ENCODE data around the gene MKKS. TPM values are rescaled to one million over a fixed set of nuclear protein-coding genes. Genes with fewer than 3 reads are reported as not detected.
A peak's percentile ranks its signal among the peaks of the same experiment; 100 is the strongest.

The MKKS gene
- polyA plus RNA-seq, 6 donors from 2014 or later, result 8.9 to 27.3 (median 19.7) TPM

GRCh38 chr20:10467681-10468339, 33.8 kb upstream of the MKKS start:
- Mint-ChIP-seq H3K27me3 (no peaks in the 10 kb centered on the region), H3K4me1 (peaks cover 0 to 10% (median 6%) of the 10 kb centered on the region in 3 donors), H3K9me3 (peaks cover 0 to 1% (median 0%) of the 10 kb centered on the region in 7 donors), H3K36me3 (peaks cover 12 to 13% of the 10 kb centered on the region in 2 donors), H3K4me3 (no peak overlapping the region), H3K27ac (peak overlapping the region in 1 of 6 donors; percentile 8)
- DNase-seq (no peak), ATAC-seq (ENCODE audit: low read depth in 2 of 2) (no peak)

- Mint-ChIP-seq H3K27ac (no peak overlapping the region), H3K9me3 (peaks cover 0 to 4% (median 0%) of the 10 kb centered on the region in 7 donors), H3K4me3 (no peak overlapping the region), H3K36me3 (peaks cover 20 to 23% of the 10 kb centered on the region in 2 donors), H3K4me1 (peaks cover 0 to 14% (median 6%) of the 10 kb centered on the region in 3 donors), H3K27me3 (no peaks in the 10 kb centered on the region)
- DNase-seq (no peak), ATAC-seq (ENCODE audit: low read depth in 2 of 2) (no peak)
Measured at GRCh38 chr20:10466855-10467254, 32.8 kb upstream of the MKKS start.

GRCh38 chr20:10466325-10466724, 32.3 kb upstream of the MKKS start:
- H3K27ac Mint-ChIP-seq, result no peak overlapping the region
- DNase-seq (no peak), ATAC-seq (ENCODE audit: low read depth in 2 of 2) (no peak)
- peaks cover 2 to 14% (median 6%) of the 10 kb centered on the region in 3 donors for H3K4me1 Mint-ChIP-seq
- H3K9me3 Mint-ChIP-seq, result peaks cover 0 to 4% (median 0%) of the 10 kb centered on the region in 7 donors
- peaks cover 20 to 24% of the 10 kb centered on the region in 2 donors for H3K36me3 Mint-ChIP-seq
- no peak overlapping the region for H3K4me3 Mint-ChIP-seq
- H3K27me3 Mint-ChIP-seq, result no peaks in the 10 kb centered on the region

- Mint-ChIP-seq H3K27me3 (no peaks in the 10 kb centered on the region), H3K27ac (no peak overlapping the region), H3K9me3 (peaks cover 0 to 4% (median 0%) of the 10 kb centered on the region in 7 donors), H3K4me1 (peaks cover 2 to 14% (median 6%) of the 10 kb centered on the region in 3 donors), H3K4me3 (no peak overlapping the region), H3K36me3 (peaks cover 25 to 32% of the 10 kb centered on the region in 2 donors)
- DNase-seq (no peak), ATAC-seq (ENCODE audit: low read depth in 2 of 2) (no peak)
Measured at GRCh38 chr20:10465135-10465534, 31.1 kb upstream of the MKKS start.

- Mint-ChIP-seq H3K27me3 (no peaks in the 10 kb centered on the region), H3K4me3 (no peak overlapping the region), H3K27ac (peak overlapping the region in 1 of 6 donors; percentile 44), H3K4me1 (peaks cover 2 to 14% (median 4%) of the 10 kb centered on the region in 3 donors), H3K9me3 (peaks cover 0 to 4% (median 1%) of the 10 kb centered on the region in 7 donors), H3K36me3 (peaks cover 37 to 40% of the 10 kb centered on the region in 2 donors)
- DNase-seq (no peak), ATAC-seq (ENCODE audit: low read depth in 2 of 2) (no peak)
Measured at GRCh38 chr20:10463622-10464021, 29.6 kb upstream of the MKKS start.

- H3K27ac Mint-ChIP-seq, result no peak overlapping the region
- H3K27me3 Mint-ChIP-seq, result no peaks in the 10 kb centered on the region
- ATAC-seq (ENCODE audit: low read depth in 2 of 2) (no peak), DNase-seq (no peak)
- H3K9me3 Mint-ChIP-seq, result peaks cover under 1 to 11% (median 2%) of the 10 kb centered on the region in 7 donors
- H3K4me3 Mint-ChIP-seq, result no peak overlapping the region
- H3K36me3 Mint-ChIP-seq, result peaks cover 42 to 44% of the 10 kb centered on the region in 2 donors
- peaks cover 0 to 8% (median 2%) of the 10 kb centered on the region in 3 donors for H3K4me1 Mint-ChIP-seq
Measured at GRCh38 chr20:10462516-10462915, 28.5 kb upstream of the MKKS start.

- DNase-seq (no peak), ATAC-seq (ENCODE audit: low read depth in 2 of 2) (no peak)
- H3K27ac Mint-ChIP-seq, result peak overlapping the region in 1 of 6 donors; percentile 43
- H3K27me3 Mint-ChIP-seq, result no peaks in the 10 kb centered on the region
- H3K36me3 Mint-ChIP-seq, result peaks cover 42 to 52% of the 10 kb centered on the region in 2 donors
- H3K4me3 Mint-ChIP-seq, result no peak overlapping the region
- peaks cover 3 to 21% (median 8%) of the 10 kb centered on the region in 7 donors for H3K9me3 Mint-ChIP-seq
- H3K4me1 Mint-ChIP-seq, result peaks cover 0 to 8% (median 2%) of the 10 kb centered on the region in 3 donors
Measured at GRCh38 chr20:10461495-10461894, 27.5 kb upstream of the MKKS start.

- Mint-ChIP-seq H3K36me3 (peaks cover 12 to 18% of the 10 kb centered on the region in 2 donors), H3K4me1 (peaks cover 15 to 21% (median 21%) of the 10 kb centered on the region in 3 donors), H3K27ac (peak overlapping the region in 4 of 6 donors; percentile 18 to 55 (median 27)), H3K27me3 (no peaks in the 10 kb centered on the region), H3K4me3 (peak overlapping the region in 1 of 8 donors; percentile 30), H3K9me3 (peaks cover 1 to 21% (median 7%) of the 10 kb centered on the region in 7 donors)
- no peak for ATAC-seq (ENCODE audit: low read depth in 2 of 2)
- no peak for DNase-seq
Measured at GRCh38 chr20:10454151-10454750, 20.2 kb upstream of the MKKS start.

GRCh38 chr20:10453241-10453640, 19.2 kb upstream of the MKKS start:
- Mint-ChIP-seq H3K36me3 (peaks cover 2 to 8% of the 10 kb centered on the region in 2 donors), H3K9me3 (peaks cover 1 to 16% (median 7%) of the 10 kb centered on the region in 7 donors), H3K4me1 (peaks cover 15 to 21% (median 21%) of the 10 kb centered on the region in 3 donors), H3K4me3 (peak overlapping the region in 5 of 8 donors; percentile 10 to 54 (median 27)), H3K27ac (peak overlapping the region in 5 of 6 donors; percentile 41 to 77 (median 55)), H3K27me3 (no peaks in the 10 kb centered on the region)
- DNase-seq, result no peak
- peak; percentile 79 to 81 for ATAC-seq (ENCODE audit: low read depth in 2 of 2)

GRCh38 chr20:10449270-10449669, 15.2 kb upstream of the MKKS start:
- DNase-seq (no peak), ATAC-seq (ENCODE audit: low read depth in 2 of 2) (no peak)
- no peak overlapping the region for H3K4me3 Mint-ChIP-seq
- H3K9me3 Mint-ChIP-seq, result no peaks in the 10 kb centered on the region
- no peaks in the 10 kb centered on the region for H3K27me3 Mint-ChIP-seq
- peaks cover 25 to 35% (median 31%) of the 10 kb centered on the region in 3 donors for H3K4me1 Mint-ChIP-seq
- H3K36me3 Mint-ChIP-seq, result no peaks in the 10 kb centered on the region
- H3K27ac Mint-ChIP-seq, result no peak overlapping the region

- DNase-seq (no peak), ATAC-seq (ENCODE audit: low read depth in 2 of 2) (no peak)
- Mint-ChIP-seq H3K4me3 (no peak overlapping the region), H3K9me3 (no peaks in the 10 kb centered on the region), H3K27me3 (no peaks in the 10 kb centered on the region), H3K4me1 (peaks cover 23 to 27% (median 23%) of the 10 kb centered on the region in 3 donors), H3K36me3 (no peaks in the 10 kb centered on the region), H3K27ac (no peak overlapping the region)
Measured at GRCh38 chr20:10448270-10449156, 14.5 kb upstream of the MKKS start.

GRCh38 chr20:10447028-10447427, 13.0 kb upstream of the MKKS start:
- no peaks in the 10 kb centered on the region for H3K36me3 Mint-ChIP-seq
- peaks cover 12 to 16% (median 14%) of the 10 kb centered on the region in 3 donors for H3K4me1 Mint-ChIP-seq
- no peak for DNase-seq
- peak; percentile 28 to 56 for ATAC-seq (ENCODE audit: low read depth in 2 of 2)
- H3K27me3 Mint-ChIP-seq, result no peaks in the 10 kb centered on the region
- H3K4me3 Mint-ChIP-seq, result no peak overlapping the region
- peak overlapping the region in 4 of 6 donors; percentile 2 to 40 (median 6) for H3K27ac Mint-ChIP-seq
- H3K9me3 Mint-ChIP-seq, result no peaks in the 10 kb centered on the region

GRCh38 chr20:10445758-10446157, 11.7 kb upstream of the MKKS start:
- no peak overlapping the region for H3K4me3 Mint-ChIP-seq
- no peak overlapping the region for H3K27ac Mint-ChIP-seq

More at GRCh38 chr20:10445758-10446157, 11.7 kb upstream of the MKKS start:
- DNase-seq, result no peak
- Mint-ChIP-seq H3K36me3 (no peaks in the 10 kb centered on the region), H3K27me3 (no peaks in the 10 kb centered on the region), H3K4me1 (peaks cover 11 to 14% (median 14%) of the 10 kb centered on the region in 3 donors), H3K9me3 (no peaks in the 10 kb centered on the region)
- no peak for ATAC-seq (ENCODE audit: low read depth in 2 of 2)

All from naive B cell (primary cell).